Occipital lobe (tissue), 2 donors: ENCODE data around the gene GPC6. TPM values are rescaled to one million over a fixed set of nuclear protein-coding genes. Genes with fewer than 3 reads are reported as not detected.

Source experiments
- DNase-seq: peaks from one replicate; lab custom pipeline; 2025; lab: John Stamatoyannopoulos, UW
- total RNA-seq: library from RNA; depleted of rRNA; stranded (reverse); fragments of >200 nt; gene quantifications from one replicate; pipeline ENCODE4 v1.2.3, GENCODE V29; 2014

Gene GPC6
- total RNA-seq, 1 donor from 2014 or later = 9.8 TPM

- no peak for DNase-seq
These were observed 447.3 kb downstream of the GPC6 start for GRCh38 chr13:93673885-93674284.

DNA sequence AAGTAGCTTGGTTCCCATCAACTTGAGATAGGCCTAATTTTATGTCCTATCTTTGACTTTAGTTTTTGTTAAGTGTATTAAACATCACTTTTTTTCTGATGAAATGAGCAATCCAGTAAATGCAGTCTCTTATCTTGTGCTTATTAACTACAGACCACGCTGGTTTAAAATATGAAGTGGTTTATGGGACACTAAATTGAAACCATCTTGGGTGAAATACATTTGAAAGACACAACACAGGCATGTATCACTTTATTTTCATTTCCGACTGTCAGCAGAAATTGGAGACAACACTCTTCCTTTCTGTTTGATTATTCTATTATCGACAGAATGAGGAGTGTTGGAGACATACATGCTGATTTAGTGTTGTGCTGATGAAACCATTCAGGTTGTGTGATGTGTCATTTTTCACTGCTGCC lies 447.7 kb downstream of the GPC6 start:
- DNase-seq = no peak

- DNase-seq = no peak
These were observed 453.7 kb downstream of the GPC6 start for GRCh38 chr13:93680329-93680728.

- no peak for DNase-seq
These were observed 459.3 kb downstream of the GPC6 start for GRCh38 chr13:93685900-93686299.

DNA sequence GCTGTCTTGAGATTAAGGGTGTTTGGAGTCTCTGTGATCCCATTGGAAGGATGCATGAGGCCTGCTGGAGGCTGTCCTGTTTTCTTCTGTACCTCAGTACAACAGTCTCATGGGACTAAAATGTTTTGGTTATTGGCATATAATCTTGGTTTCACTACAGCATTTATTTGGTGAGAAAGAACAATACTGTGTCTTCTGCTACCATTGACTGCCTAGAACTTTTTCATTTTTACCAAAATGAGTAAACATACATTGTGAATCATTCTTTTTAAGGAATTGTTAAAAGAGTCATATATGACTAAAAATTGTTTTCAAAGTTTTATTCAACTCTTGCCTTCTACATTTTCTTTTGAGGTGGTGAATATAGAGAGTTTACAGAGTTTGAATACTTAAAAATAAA lies 459.8 kb downstream of the GPC6 start:
- no peak for DNase-seq

- no peak for DNase-seq
These were observed 460.7 kb downstream of the GPC6 start for GRCh38 chr13:93687261-93687660.

GRCh38 chr13:93689333-93689732 lies 462.7 kb downstream of the GPC6 start:
- no peak for DNase-seq

DNA sequence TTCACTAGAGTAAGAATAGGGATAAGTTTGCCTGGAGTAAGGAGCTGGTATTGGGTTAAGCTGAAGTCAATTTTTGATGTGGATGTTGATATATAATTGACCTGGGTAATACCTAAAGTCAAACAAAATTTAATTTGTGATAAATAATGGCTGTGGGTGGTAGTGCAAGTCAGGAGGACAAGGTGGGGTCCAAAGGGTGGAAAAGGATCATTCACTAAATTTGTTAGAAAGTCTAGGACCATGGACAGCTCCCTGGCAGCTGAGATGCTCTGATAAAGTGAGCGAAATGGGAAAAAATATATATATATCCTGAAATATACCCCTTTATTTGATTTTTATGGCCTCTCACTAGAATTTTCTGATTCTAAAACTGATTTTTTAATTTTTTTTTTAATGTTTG lies 463.5 kb downstream of the GPC6 start:
- no peak for DNase-seq

GRCh38 chr13:93698016-93698613 lies 471.5 kb downstream of the GPC6 start:
- DNase-seq = no peak

DNA sequence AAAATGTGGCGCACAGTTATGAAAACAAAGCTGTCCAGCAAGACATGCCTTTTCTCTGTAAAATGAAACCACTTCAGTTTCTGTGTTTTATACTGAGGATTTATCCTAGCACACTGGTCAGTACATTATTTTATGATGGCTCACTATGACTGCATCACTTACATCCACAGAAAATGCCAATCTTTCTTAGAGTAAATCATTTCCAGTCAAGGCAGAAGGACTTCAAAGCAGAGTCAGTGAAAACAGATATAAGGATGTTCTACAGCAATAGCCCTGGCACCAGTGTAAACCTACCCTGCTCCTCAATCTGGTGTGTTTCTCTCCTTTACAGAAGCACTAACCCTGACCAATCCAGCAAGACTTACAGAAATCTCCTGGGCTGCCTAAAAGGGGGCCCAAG lies 473.5 kb downstream of the GPC6 start:
- no peak for DNase-seq

DNA sequence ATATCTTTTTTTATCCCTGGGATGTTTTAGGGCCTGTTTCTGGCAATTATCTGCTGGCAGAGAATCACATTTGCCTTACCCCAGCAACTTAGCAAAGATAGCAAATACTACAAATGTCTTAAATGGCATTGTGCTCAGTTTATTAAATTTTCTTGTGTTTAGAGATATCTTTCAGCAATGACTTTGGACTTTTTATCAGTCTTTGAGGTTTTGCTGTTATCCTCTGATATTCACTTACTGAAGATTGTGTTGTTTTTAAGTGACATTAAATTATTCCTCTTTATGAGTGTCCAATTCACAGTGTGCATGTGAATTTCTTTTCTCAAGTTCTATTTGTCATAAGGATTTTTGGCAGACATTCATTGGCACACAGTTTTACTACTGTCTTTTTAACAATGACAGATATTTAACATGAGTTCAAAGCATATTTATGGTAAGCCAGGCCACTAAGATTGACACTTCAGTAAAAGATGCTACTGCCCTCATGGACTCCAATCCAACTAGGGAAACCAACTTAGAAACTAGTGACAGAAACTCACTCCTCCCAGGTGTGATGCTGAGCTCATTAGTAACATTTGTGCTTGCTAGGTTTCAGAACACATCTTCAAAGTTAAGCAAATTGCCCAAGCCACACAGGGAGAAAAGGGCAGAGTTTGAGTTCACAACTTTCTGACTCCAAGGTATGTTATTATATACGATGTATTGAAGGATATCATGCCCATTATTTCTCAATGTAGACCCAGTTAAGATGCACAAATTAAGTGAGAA lies 481.9 kb downstream of the GPC6 start:
- no peak for DNase-seq

GRCh38 chr13:93709506-93710244 lies 483.1 kb downstream of the GPC6 start:
- no peak for DNase-seq

DNA sequence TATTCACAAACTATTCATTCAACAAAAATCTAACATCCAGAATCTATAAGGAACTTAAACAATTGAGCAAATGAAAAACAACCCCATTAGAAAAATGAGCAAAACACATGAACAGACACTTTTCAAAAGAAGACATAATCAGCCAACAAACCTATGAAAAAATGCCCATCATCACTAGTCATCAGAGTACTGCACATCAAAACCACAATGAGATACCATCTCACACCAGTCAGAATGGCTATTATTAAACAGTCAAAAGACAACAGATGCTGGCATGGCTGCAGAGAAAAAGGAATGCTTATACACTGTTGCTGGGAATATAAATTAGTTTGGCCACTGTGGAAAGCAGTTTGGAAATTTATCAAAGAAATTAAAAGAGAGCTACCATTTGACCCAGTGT lies 487.6 kb downstream of the GPC6 start:
- DNase-seq = no peak

DNA sequence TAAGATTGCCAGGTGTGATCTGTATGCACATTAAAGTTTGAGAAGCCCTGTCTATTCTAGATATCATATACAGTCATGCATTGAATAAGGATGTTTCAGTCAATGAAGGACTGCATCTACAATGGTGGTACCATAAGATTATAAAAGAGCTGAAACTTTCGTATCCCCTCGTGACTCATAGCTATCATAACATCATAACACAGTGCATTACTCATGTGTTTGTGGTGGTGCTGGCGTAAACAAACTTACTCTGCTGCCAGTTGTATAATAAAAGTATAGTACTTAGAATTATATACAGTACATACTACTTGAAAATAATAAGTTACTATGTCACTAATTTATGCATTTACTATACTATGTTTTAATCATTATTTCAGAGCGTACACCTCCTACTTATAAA lies 489.3 kb downstream of the GPC6 start:
- no peak for DNase-seq

GRCh38 chr13:93716623-93717022 lies 490.0 kb downstream of the GPC6 start:
- DNase-seq = no peak

- DNase-seq = no peak
These were observed 494.9 kb downstream of the GPC6 start for GRCh38 chr13:93721483-93721882.

- DNase-seq = no peak
These were observed 496.7 kb downstream of the GPC6 start for GRCh38 chr13:93723316-93723715.

DNA sequence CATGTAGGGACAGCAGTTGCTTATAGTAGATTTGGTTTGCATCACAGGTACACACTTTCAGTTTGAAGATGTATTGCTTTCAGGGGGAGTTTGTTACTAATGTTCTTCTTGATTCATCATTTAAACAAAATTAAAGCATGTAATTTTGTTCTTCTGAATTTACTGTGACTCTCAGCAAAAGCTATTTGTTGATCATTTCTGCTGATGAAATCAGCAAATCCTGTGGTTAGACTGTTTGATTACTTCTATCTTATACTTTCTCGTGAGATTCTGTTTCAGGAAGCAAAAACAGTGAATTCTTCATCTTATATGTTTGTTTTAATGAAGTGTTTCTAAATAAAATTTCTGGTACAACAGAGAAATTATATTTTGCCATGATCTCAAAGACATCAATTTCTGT lies 497.6 kb downstream of the GPC6 start:
- DNase-seq = no peak

GRCh38 chr13:93726173-93726957 lies 499.8 kb downstream of the GPC6 start:
- no peak for DNase-seq

GRCh38 chr13:93727211-93728141 lies 500.9 kb downstream of the GPC6 start:
- no peak for DNase-seq

DNA sequence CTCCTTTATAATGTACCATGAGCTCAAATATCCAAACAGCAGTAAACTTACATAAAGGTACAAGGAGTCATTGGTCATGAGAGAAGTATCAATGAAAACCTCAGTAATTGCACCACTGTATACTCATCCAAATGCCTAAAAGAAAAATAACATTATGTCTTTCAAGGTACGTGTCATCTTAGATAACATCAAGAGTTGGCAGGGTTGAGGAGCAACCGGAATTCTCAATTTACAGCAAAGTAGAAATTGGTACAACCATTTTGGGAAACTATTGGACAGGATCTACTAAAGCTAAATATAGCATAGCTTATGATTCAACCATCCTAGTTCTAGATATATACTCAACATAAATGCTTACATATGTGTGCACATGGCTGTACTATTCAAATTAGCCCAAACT lies 502.8 kb downstream of the GPC6 start:
- no peak for DNase-seq
